ENCODE data around the gene DHRS4.
A peak's percentile ranks its signal among the peaks of the same experiment; 100 is the strongest.

GRCh38 chr14:23930742-23931141 lies 22.8 kb upstream of the DHRS4 start:
- no peak for TF ChIP-seq POLR2A (IDR thresholded peaks at IDR 0.05)
- TF ChIP-seq CTCF (IDR thresholded peaks at IDR 0.05): peak in 1 of 2 donors; percentile 8

Data from suprapubic skin (tissue), 3 donors.